GM18861 (cell line): Measurements from ENCODE around the gene TCHP.
"Not testable (repeated sequence)": the region's sequence is repeated elsewhere in the genome, so short reads cannot be mapped to it uniquely, and the experiment has no call there.

Source experiments
- ATAC-seq: cut with Tn5 transposase; IDR thresholded peaks from one replicate; pipeline ENCODE4 v1.9.1; 2021; ENCODE audit not compliant: unreplicated experiment

Gene TCHP

DNA sequence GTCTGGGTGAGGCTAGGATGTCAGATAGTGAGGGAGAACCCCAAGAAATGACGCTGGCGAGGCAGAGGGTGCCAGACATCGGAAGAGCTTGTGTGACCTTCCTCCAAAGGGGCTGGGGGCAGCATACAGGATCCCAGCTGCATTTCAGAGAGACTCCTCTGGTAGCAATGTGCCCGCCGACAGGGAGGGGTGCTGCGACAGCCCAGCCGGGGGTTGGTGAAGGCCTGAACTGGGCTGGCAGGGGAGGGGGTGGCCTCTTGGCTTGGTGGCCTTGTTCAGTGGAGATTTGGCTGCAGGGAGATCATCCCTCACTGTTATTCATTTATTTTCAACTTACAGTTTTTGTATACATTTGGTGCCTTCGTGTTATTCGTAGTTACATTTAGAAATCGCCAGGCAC is 5.2 kb downstream of the TCHP start:
- ATAC-seq: no peak

- ATAC-seq: no peak
Measured at GRCh38 chr12:109910254-109910968, 10.3 kb downstream of the TCHP start.

- no peak for ATAC-seq
Measured at GRCh38 chr12:109910969-109911348, 10.9 kb downstream of the TCHP start.

DNA sequence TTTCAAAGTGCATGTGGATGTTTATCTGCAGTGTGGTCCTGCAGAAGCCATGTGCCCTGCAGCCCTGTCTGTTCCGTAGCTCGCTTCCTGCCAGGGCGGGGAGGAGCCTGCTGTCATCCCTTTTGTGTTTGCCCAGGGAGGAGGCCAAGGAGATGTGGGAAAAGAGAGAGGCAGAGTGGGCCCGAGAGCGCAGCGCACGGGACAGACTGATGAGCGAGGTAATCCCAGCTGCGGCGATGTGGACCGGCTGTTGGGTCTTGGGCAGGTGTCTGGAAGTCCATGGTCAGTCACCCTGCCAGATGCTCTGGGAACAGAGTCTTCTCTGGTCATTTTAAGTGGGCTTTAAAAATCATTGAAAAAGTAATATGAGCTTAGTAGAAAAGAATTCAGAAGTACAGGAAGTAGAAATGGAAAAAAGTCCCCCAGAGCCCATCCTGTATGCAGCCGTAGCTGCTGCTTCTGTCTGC is 12.8 kb downstream of the TCHP start:
- ATAC-seq: no peak

DNA sequence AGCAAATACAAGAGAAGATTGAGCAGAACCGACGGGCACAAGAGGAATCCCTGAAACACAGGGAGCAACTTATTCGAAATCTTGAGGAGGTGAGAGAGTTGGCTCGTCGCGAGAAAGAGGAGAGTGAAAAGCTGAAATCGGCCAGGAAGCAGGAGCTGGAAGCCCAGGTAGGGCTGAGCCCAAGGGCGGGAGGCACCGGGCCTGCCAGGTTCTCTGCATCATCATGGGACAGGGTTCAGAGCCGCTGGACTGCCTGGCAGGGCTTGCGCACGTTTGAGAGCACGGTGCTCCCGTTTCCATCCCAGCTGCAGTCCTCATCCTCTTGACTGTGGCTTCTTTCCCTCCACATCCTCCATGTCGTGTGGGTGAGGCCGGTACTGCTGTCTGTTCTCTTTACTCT is 14.4 kb downstream of the TCHP start:
- ATAC-seq: no peak

DNA sequence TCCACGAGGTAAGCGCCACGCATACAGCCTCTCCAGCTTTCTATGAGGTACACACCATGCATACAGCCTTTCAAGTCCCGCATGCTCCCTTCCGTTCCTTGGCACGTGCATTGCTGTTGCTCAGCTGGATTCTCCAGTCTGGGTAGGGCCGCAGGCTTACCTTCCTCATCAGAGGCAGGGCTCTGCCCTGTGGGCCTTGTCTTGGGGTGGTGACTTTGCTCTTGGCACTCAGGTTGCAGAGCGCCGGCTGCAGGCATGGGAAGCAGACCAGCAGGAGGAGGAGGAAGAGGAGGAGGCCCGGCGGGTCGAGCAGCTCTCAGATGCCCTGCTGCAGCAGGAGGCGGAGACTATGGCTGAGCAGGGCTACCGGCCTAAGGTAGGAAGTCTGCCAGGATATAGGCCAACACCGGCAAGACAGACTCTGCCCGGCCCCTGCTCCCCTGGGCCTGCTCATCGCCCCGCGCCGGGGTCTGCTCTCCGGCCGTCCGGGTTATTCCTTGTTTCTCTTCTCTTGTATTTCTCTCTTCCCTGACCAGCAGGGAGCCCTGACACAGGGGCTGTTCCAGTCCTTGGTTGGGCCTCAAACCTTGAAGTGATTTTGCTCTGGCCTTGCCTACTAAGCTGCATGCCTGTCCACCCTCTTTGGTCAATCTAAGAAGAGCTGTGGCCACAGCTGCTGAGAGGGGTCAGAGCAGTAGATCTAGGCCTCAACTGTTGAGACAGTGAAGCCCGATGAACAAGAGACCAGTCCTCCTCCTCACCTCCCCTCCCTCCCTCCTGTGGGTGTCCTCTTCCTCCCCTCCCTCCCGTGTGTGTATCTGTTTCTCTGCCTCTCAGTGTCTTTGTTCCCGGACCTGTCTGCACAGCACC is 15.3 kb downstream of the TCHP start:
- ATAC-seq: no peak

DNA sequence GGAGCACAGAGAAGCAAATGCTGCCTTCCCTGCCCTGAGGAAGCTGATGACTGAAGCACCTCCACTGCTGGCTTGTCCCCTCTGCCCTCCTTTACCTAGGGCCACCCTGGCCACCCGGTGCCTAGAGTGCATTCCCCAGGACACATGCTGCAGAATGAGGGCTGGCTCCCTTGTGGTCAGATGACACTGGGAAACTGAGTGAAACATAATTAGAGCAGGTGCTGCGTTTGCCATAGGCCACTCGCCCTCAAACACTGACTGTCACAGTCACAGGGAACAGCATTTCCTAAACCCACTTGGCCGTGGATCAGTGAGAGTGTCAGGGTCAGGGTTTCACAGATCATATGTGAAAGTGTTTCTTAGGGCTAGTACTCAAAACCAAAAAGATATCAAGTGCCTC is 16.0 kb downstream of the TCHP start:
- no peak for ATAC-seq

DNA sequence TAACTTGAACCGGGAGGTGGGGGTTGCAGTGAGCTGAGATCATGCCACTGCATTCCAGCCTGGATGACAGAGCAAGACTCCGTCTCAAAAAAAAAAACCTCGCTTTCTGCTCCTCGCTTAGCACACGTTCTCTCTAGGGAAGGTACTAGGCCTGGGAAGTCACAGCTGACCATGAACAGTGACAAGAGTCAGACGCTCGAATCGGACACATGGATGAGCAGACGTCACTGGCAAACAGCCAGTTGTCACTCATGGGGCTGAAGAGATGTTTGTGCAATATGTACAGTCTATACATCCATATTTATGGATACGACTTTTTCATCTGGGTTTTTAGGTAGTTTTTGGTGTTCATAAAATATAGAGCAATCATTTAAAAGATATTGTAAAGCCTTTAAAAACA is 19.4 kb downstream of the TCHP start:
- ATAC-seq: no peak

DNA sequence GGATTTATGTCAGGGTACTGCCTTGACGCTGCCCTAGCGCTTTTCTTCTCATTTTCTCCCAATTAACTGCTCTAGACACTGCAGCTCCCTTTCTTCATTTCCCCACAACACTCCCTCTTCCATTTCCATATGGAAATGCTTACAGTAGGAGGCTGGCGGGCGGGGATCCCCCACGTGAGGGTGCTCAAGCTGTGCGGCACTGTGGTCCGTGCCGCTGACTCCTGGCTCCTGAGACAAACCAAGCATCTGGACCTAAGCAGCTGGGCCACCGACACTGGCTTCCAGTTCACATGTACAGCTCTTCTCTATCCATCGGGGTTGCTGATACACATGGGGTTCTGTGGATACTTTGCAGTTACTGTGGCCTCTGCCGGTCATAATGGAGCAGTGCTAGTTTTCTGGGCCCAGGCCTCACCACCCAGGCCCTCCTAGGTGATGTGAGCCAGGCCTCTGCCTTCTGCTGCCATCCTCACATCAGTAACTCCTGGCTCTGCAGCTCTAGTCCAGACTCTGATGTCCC is 20.2 kb downstream of the TCHP start:
- no peak for ATAC-seq

GRCh38 chr12:109921982-109922381 is 21.9 kb downstream of the TCHP start:
- no peak for ATAC-seq

GRCh38 chr12:109923038-109923437 is 23.0 kb downstream of the TCHP start:
- ATAC-seq: no peak

DNA sequence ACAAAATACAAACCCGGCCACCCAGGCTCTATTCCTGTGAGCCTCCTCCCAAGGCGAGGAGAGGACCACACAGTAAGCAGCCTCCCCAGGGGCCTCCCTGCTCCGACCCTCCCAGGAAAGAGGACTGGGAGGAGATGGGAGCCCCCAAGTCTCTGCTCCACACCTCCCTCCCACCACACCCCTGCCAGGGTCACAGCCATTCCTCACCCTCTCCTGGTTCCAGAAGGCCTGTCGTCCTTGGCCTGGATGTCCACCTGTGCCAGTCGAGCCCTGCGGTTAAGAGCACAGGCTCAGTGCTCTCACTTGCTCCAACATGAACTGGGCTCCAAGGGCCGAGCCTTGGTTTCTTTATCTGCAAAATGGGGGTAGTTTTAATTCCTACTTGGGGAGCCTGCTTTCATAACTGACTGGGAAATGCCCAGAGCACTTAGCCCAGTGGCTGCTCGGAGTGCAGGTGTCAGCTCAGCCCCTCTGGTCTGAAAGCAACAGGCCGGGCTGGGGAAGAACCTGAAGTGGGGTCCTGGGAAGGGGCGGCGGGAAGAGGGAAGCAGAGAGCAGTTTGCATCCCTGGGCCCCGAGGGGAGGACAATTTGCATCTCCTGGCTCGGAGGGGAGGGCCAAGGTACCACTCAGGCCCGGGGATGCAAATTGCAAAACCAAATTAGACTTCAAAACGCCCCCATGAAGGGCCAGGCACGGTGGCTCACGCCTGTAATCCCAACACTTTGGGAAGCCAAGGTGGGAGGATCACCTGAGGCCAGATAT is 23.6 kb downstream of the TCHP start:
- ATAC-seq: no peak

GRCh38 chr12:109925185-109925840 is 25.2 kb downstream of the TCHP start:
- no peak for ATAC-seq

DNA sequence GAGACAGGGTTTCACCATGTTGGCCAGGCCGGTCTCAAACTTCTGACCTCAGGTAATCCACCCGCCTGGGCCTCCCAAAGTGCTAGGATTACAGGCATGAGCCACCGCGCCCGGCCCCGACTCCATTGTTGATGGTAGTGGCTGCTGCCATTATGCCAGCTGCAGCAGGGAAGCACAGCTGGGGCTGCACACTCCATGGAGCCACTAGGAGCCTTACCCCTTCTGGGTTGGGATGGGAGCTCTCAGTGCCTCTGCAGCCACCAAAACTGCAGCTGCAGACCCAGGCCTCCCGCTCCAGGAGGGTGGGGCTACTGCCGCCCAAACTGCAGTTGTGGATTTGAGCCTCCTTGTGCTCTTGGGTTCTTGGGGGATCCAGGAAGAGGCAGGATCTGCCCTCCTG is 25.9 kb downstream of the TCHP start:
- ATAC-seq: no peak

- ATAC-seq: no peak
Measured at GRCh38 chr12:109926488-109927210, 26.6 kb downstream of the TCHP start.

DNA sequence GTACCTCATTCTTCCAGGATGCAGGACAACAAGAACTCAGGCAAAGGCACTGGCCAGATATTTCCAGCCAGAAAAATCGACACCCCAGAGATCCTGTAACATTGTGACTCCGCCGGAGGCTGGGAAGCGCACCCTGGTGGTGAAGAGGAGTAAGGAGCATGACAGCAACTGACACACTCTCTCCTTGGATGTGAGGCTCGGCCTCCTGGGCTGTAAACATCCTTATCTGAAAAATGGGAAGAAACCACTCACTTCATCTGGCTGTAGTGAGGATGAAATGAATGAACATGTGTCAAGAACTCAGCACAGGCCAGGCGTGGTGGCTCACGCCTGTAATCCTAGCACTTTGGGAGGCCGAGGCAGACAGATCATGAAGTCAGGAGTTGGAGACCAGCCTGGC is 27.5 kb downstream of the TCHP start:
- no peak for ATAC-seq

- no peak for ATAC-seq
Measured at GRCh38 chr12:109928058-109928656, 28.1 kb downstream of the TCHP start.

GRCh38 chr12:109929326-109929725 is 29.3 kb downstream of the TCHP start:
- not testable (repeated sequence) for ATAC-seq

DNA sequence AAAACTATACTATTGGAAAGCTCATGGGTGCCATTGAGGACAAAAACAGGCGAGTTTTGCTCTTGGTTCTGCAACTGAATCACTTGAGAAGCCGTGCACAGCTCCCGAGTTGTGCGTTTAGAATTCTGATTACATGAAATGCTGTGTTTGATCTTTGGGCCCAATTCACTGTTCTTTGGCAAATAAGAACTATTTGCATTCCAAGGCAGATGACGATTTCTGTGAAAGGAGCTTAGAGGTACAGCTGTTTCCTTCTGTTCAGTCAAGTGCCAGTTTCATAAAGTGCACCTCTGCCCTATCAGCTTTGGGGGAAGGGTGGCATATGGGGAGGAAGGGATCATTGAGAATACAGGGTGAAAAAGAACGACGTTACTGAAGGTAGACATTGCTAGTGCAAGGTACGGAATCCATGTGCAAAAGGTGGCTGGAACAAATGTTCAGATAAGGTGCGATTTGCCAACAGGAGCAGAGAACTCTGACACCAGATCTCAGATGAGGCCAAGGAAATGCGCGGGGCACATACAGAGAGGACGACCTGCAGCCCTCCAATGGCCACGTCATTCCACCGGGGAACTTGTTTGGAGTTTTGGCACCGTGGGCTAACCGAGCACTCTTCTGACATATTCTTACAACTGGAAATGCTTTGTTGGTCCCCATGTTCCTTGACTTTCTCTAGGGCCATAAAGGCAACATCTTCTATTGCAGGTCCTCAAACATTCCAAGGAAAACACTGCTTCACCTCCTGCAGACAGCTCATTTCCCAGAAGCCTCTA is 30.1 kb downstream of the TCHP start:
- no peak for ATAC-seq
